HepG2 (cell line): Measurements from ENCODE around the gene ELL. TPM values are rescaled to one million over a fixed set of nuclear protein-coding genes. Genes with fewer than 3 reads are reported as not detected.
A peak's percentile ranks its signal among the peaks of the same experiment; 100 is the strongest.

Experiments
- HMG20A ChIP-seq: IDR thresholded peaks from 2 replicates; pipeline ENCODE4 v1.6.1; 2016; ENCODE audit warnings: borderline replicate concordance
- KDM6A ChIP-seq: IDR thresholded peaks from 2 replicates; pipeline ENCODE4 v1.6.1; 2016; ENCODE audit warnings: low read depth
- KLF12 ChIP-seq: sonication (generic); formaldehyde crosslinking; IDR thresholded peaks from 2 replicates; pipeline ENCODE4 v1.4.0; 2020; ENCODE audit warnings: missing genetic modification reagents, borderline replicate concordance
- MIER3 ChIP-seq: IDR thresholded peaks from 2 replicates; pipeline ENCODE4 v1.6.1; 2016; ENCODE audit warnings: missing compliant biosample characterization, borderline replicate concordance
- PAXIP1 ChIP-seq: sonication (generic); formaldehyde crosslinking; conservative IDR thresholded peaks from 2 replicates; pipeline ENCODE4 v1.4.0; 2020; ENCODE audit warnings: mild to moderate bottlenecking, missing genetic modification reagents, moderate library complexity
- RBM39 ChIP-seq: fragments of 200-400 bp; formaldehyde crosslinking; IDR thresholded peaks from one replicate; pipeline ENCODE4 v1.6.1; 2018; ENCODE audit warnings: antibody characterized with exemption, mild to moderate bottlenecking, low read depth, low read length; ENCODE audit not compliant: poor library complexity, severe bottlenecking
- THRA ChIP-seq: sonication (generic); formaldehyde crosslinking; IDR thresholded peaks from 2 replicates; pipeline ENCODE4 v1.4.0; 2020; ENCODE audit warnings: missing genetic modification reagents, borderline replicate concordance
- TSC22D2 ChIP-seq: sonication (generic); formaldehyde crosslinking; IDR thresholded peaks from 2 replicates; pipeline ENCODE4 v1.5.1; 2020; ENCODE audit warnings: missing genetic modification reagents, mild to moderate bottlenecking, borderline replicate concordance
- ZBTB33 ChIP-seq: sonication (generic); formaldehyde crosslinking; IDR thresholded peaks from 2 replicates; pipeline ENCODE4 v1.4.0; 2020; ENCODE audit warnings: missing genetic modification reagents
- ZFP82 ChIP-seq: sonication (generic); formaldehyde crosslinking; IDR thresholded peaks from 2 replicates; pipeline ENCODE4 v1.5.1; 2020; ENCODE audit warnings: mild to moderate bottlenecking, missing genetic modification reagents, borderline replicate concordance
- ZIK1 ChIP-seq: sonication (generic); formaldehyde crosslinking; IDR thresholded peaks from 2 replicates; pipeline ENCODE4 v1.5.0; 2020; ENCODE audit warnings: mild to moderate bottlenecking, low read depth, missing genetic modification reagents, borderline replicate concordance
- ZNF362 ChIP-seq: sonication (generic); formaldehyde crosslinking; IDR thresholded peaks from 2 replicates; pipeline ENCODE4 v1.4.0; 2020; ENCODE audit warnings: missing genetic modification reagents, mild to moderate bottlenecking, borderline replicate concordance
- ZNF574 ChIP-seq: sonication (generic); formaldehyde crosslinking; IDR thresholded peaks from 2 replicates; pipeline ENCODE4 v1.4.0; 2020; ENCODE audit warnings: missing genetic modification reagents
- ZNF629 ChIP-seq: sonication (generic); formaldehyde crosslinking; conservative IDR thresholded peaks from 2 replicates; pipeline ENCODE4 v1.5.0; 2020; ENCODE audit warnings: missing genetic modification reagents
- ZNF784 ChIP-seq: sonication (generic); formaldehyde crosslinking; IDR thresholded peaks from 2 replicates; pipeline ENCODE4 v1.5.1; 2020; ENCODE audit warnings: missing genetic modification reagents, mild to moderate bottlenecking, borderline replicate concordance
- polyA plus RNA-seq, 8 experiments: library from polyadenylated mRNA; depleted of rRNA in 3 of 8; stranded (reverse) in 7 of 8; unstranded in 1 of 8; fragments of >200 nt; fragmentation: Illumina TruSeq in 4 of 8; extraction: Trizol in 4 of 8; gene quantifications; 2 replicates each; pipeline versions ENCODE4 v1.2.1 to v1.2.3, GENCODE V29; 2011 to 2016; ENCODE audit warnings: low read depth in 4 of 8, missing spikeins in 1 of 8, mixed read lengths in 1 of 8; ENCODE audit not compliant: insufficient read depth in 1 of 8
- total RNA-seq, 5 experiments: library from RNA; depleted of rRNA; stranded (reverse); fragments of >200 nt; fragmentation: Illumina TruSeq; extraction: Trizol; gene quantifications; 2 replicates each; pipeline ENCODE4 v1.2.3, GENCODE V29; 2016; ENCODE audit warnings: low read depth in 1 of 5

Gene ELL
- total and polyA plus RNA-seq, 2 of the 13 experiments (the other 11 are each of a cell fraction or from before 2014, with no cell fraction given) = 3.7 to 5.4 TPM

GRCh38 chr19:18417250-18418028 is 104.4 kb downstream of the ELL start (continued):
- TF ChIP-seq ZNF629 (CRISPR knock-in tag) = no peak
- no peak; the same call in 1 of the 2 replicates for TF ChIP-seq THRA (CRISPR knock-in tag)
- TF ChIP-seq ZNF784 = peak; percentile 36; the same call in 1 of the 2 replicates
- TF ChIP-seq TSC22D2 = peak; percentile 77; the same call in 1 of the 2 replicates
- no peak for TF ChIP-seq ZFP82 (CRISPR knock-in tag)
- TF ChIP-seq MIER3 (CRISPR knock-in tag) = no peak
- no peak for TF ChIP-seq KLF12 (CRISPR knock-in tag)
- peak; percentile 69 for TF ChIP-seq PAXIP1 (CRISPR knock-in tag)
- TF ChIP-seq ZBTB33 (CRISPR knock-in tag) = no peak
- no peak for TF ChIP-seq ZNF362
- no peak for TF ChIP-seq ZIK1 (CRISPR knock-in tag)
- peak; percentile 87 for TF ChIP-seq RBM39
- TF ChIP-seq ZNF574 (CRISPR knock-in tag) = peak; percentile 55
- no peak for TF ChIP-seq KDM6A
- no peak for TF ChIP-seq HMG20A (CRISPR knock-in tag)
